Astrocyte (in vitro differentiated cells and primary cell): Measurements from ENCODE around the gene JAKMIP1.

ENCODE experiments used
- EZH2 ChIP-seq: IDR thresholded peaks from 2 replicates; pipeline ENCODE4 v1.6.1; 2012; ENCODE audit warnings: mild to moderate bottlenecking, low read length, inconsistent platforms; ENCODE audit not compliant: insufficient read depth
- TF ChIP-seq, protein P1 (sequence below): IDR thresholded peaks from 2 replicates; pipeline ENCODE4 v1.5.1; 2011; ENCODE audit warnings: low read depth, mild to moderate bottlenecking, inconsistent platforms, low read length, moderate library complexity; ENCODE audit not compliant: insufficient read depth

DNA sequence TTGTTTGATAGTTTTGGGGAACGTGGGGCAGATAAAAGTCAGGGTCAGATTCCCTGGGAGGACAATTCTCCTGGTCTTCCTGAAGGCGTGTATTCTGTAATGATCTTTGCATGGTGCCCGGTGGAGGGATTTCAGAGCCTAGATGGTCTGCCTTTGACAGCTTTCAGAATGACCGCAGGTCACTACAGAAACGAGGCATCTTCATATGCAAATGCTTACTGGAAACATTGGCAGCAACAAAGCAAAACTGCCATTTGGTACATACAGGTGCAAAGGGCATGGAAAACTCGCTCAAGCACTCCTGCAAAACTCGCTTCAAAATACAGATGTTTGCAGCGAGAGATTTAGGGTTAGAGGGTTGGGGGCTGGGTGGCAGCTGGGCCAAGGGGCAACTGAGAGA, 190.9 kb downstream of the JAKMIP1 start:
- TF ChIP-seq, protein P1, sequence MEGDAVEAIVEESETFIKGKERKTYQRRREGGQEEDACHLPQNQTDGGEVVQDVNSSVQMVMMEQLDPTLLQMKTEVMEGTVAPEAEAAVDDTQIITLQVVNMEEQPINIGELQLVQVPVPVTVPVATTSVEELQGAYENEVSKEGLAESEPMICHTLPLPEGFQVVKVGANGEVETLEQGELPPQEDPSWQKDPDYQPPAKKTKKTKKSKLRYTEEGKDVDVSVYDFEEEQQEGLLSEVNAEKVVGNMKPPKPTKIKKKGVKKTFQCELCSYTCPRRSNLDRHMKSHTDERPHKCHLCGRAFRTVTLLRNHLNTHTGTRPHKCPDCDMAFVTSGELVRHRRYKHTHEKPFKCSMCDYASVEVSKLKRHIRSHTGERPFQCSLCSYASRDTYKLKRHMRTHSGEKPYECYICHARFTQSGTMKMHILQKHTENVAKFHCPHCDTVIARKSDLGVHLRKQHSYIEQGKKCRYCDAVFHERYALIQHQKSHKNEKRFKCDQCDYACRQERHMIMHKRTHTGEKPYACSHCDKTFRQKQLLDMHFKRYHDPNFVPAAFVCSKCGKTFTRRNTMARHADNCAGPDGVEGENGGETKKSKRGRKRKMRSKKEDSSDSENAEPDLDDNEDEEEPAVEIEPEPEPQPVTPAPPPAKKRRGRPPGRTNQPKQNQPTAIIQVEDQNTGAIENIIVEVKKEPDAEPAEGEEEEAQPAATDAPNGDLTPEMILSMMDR = no peak
- no peak for TF ChIP-seq EZH2
